ENCODE data around the gene LIPE.

Gene LIPE, protein sequence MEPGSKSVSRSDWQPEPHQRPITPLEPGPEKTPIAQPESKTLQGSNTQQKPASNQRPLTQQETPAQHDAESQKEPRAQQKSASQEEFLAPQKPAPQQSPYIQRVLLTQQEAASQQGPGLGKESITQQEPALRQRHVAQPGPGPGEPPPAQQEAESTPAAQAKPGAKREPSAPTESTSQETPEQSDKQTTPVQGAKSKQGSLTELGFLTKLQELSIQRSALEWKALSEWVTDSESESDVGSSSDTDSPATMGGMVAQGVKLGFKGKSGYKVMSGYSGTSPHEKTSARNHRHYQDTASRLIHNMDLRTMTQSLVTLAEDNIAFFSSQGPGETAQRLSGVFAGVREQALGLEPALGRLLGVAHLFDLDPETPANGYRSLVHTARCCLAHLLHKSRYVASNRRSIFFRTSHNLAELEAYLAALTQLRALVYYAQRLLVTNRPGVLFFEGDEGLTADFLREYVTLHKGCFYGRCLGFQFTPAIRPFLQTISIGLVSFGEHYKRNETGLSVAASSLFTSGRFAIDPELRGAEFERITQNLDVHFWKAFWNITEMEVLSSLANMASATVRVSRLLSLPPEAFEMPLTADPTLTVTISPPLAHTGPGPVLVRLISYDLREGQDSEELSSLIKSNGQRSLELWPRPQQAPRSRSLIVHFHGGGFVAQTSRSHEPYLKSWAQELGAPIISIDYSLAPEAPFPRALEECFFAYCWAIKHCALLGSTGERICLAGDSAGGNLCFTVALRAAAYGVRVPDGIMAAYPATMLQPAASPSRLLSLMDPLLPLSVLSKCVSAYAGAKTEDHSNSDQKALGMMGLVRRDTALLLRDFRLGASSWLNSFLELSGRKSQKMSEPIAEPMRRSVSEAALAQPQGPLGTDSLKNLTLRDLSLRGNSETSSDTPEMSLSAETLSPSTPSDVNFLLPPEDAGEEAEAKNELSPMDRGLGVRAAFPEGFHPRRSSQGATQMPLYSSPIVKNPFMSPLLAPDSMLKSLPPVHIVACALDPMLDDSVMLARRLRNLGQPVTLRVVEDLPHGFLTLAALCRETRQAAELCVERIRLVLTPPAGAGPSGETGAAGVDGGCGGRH

DNA sequence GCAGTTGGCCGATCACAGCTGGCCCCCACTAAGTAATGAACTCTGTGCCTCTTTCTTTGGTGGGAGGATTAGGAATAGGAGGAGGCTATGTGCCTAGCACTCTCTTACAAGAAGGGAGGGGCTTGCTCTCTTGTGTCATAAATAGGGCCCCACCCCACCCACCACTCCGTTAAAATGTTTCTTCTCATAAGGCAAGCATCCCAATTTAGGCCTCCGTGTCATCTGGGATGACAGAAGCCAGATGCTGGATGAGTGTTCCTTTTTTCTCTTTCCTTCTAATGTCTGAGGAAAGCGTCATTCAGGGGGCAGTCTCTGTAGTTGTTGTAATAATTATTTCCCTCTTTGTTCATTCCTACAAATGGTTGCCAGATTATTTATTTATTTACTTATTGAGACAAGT lies at the start of gene LIPE:
LIPE (minus strand) TSS at position 76 of the 400 bp plus-strand sequence. CDS start 239 bp downstream, outside the sequence.
- Histone ChIP-seq H3K36me3 (ENCODE audit: control insufficient read depth, low read depth, low read length) (no peaks in the 10 kb centered on the region), H3K27ac (ENCODE audit: low read length) (no peak within 1 kb of the TSS), H3K4me1 (ENCODE audit: control insufficient read depth, low read depth, low read length) (peaks cover 3% of the 10 kb centered on the region), H3K9me3 (ENCODE audit: control insufficient read depth, low read depth, low read length) (no peaks in the 10 kb centered on the region), H3K4me3 (ENCODE audit: low read length) (no peak within 1 kb of the TSS), H3K27me3 (ENCODE audit: control insufficient read depth, insufficient read depth, low read length) (peaks cover 50% of the 10 kb centered on the region), H3K9ac (ENCODE audit: low read length) (no peak within 1 kb of the TSS)

DNA sequence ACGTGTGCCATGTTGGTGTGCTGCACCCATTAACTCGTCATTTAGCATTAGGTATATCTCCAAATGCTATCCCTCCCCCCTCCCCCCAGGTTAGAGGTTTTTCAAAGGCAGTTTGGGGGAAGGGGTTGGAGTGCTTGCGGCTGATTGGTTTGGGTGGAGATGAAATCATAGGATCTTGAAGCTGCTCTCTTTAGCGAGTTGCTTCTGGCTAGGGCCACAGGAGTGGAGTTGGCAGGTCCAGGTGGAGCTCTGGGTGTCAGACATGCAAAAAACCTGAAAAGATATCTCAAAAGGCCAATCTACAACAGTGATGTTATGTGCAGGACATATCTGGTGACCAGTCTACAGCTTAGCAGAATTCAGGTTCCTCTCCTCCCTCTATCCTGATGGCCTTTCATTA lies 48.2 kb upstream of the LIPE start:
- Histone ChIP-seq H3K27me3 (ENCODE audit: control insufficient read depth, insufficient read depth, low read length) (no peaks in the 10 kb centered on the region), H3K9ac (ENCODE audit: low read length) (no peak overlapping the region), H3K9me3 (ENCODE audit: control insufficient read depth, low read depth, low read length) (no peaks in the 10 kb centered on the region), H3K27ac (ENCODE audit: low read length) (peak overlapping the region; percentile 51), H3K36me3 (ENCODE audit: control insufficient read depth, low read depth, low read length) (no peaks in the 10 kb centered on the region), H3K4me3 (ENCODE audit: low read length) (peak overlapping the region; percentile 23), H3K4me1 (ENCODE audit: control insufficient read depth, low read depth, low read length) (peaks cover 52% of the 10 kb centered on the region)

- H3K9me3 ChIP-seq (ENCODE audit: control insufficient read depth, low read depth, low read length): no peaks in the 10 kb centered on the region
- no peaks in the 10 kb centered on the region for H3K27me3 ChIP-seq (ENCODE audit: control insufficient read depth, insufficient read depth, low read length)
- no peaks in the 10 kb centered on the region for H3K36me3 ChIP-seq (ENCODE audit: control insufficient read depth, low read depth, low read length)
- peaks cover 52% of the 10 kb centered on the region for H3K4me1 ChIP-seq (ENCODE audit: control insufficient read depth, low read depth, low read length)
- peak overlapping the region; percentile 10 for H3K27ac ChIP-seq (ENCODE audit: low read length)
- no peak overlapping the region for H3K4me3 ChIP-seq (ENCODE audit: low read length)
- peak overlapping the region; percentile 55 for H3K9ac ChIP-seq (ENCODE audit: low read length)
Measured at GRCh38 chr19:42474743-42475142, 47.6 kb upstream of the LIPE start.

GRCh38 chr19:42473686-42474085 lies 46.5 kb upstream of the LIPE start:
- Histone ChIP-seq H3K4me3 (ENCODE audit: low read length) (peak overlapping the region; percentile 14), H3K4me1 (ENCODE audit: control insufficient read depth, low read depth, low read length) (peaks cover 52% of the 10 kb centered on the region), H3K27me3 (ENCODE audit: control insufficient read depth, insufficient read depth, low read length) (no peaks in the 10 kb centered on the region), H3K9ac (ENCODE audit: low read length) (peak overlapping the region; percentile 55), H3K27ac (ENCODE audit: low read length) (peak overlapping the region; percentile 92), H3K9me3 (ENCODE audit: control insufficient read depth, low read depth, low read length) (no peaks in the 10 kb centered on the region), H3K36me3 (ENCODE audit: control insufficient read depth, low read depth, low read length) (no peaks in the 10 kb centered on the region)

DNA sequence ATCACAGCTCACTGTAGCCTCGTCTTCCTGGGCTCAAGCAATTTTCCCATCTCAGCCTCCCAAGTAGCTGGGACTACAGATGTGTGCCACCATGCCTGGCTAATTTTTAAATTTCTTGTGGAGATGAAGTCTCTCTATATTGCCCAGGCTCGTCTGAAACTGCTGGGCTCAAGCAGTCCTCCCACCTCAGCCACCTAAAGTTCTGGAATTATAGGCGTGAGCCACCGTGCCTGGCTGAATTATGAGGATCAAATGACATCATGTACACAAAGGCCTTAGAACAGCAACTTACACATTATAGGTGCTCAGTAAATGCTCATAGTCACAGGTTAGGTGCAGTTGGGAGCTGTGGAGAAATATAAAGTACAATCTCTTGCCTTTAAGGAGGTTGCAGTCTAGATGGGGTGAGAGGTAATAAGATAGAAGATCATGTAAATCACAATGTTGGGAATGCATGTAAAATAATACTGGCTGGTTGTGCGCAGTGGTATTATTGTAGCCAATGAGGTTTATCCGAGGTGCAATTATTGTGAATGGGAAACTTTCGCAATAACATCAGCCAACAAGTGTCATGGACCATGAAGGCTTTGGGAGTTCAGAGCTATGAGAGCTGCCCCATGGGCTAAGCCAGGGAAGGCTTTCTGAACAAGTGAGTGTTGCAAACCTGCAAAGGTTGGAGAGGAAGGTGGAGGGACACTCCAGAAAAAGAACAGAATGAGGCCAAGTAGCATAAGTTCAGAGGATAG lies 45.4 kb upstream of the LIPE start:
- Histone ChIP-seq H3K27ac (ENCODE audit: low read length) (no peak overlapping the region), H3K4me1 (ENCODE audit: control insufficient read depth, low read depth, low read length) (peaks cover 52% of the 10 kb centered on the region), H3K36me3 (ENCODE audit: control insufficient read depth, low read depth, low read length) (no peaks in the 10 kb centered on the region), H3K4me3 (ENCODE audit: low read length) (no peak overlapping the region), H3K9me3 (ENCODE audit: control insufficient read depth, low read depth, low read length) (no peaks in the 10 kb centered on the region), H3K27me3 (ENCODE audit: control insufficient read depth, insufficient read depth, low read length) (no peaks in the 10 kb centered on the region), H3K9ac (ENCODE audit: low read length) (no peak overlapping the region)

GRCh38 chr19:42471554-42472249 lies 44.5 kb upstream of the LIPE start:
- H3K4me1 ChIP-seq (ENCODE audit: control insufficient read depth, low read depth, low read length): peaks cover 52% of the 10 kb centered on the region
- H3K27ac ChIP-seq (ENCODE audit: low read length): peak overlapping the region; percentile 72
- H3K9me3 ChIP-seq (ENCODE audit: control insufficient read depth, low read depth, low read length): no peaks in the 10 kb centered on the region
- no peak overlapping the region for H3K4me3 ChIP-seq (ENCODE audit: low read length)
- H3K36me3 ChIP-seq (ENCODE audit: control insufficient read depth, low read depth, low read length): no peaks in the 10 kb centered on the region
- H3K27me3 ChIP-seq (ENCODE audit: control insufficient read depth, insufficient read depth, low read length): no peaks in the 10 kb centered on the region
- peak overlapping the region; percentile 26 for H3K9ac ChIP-seq (ENCODE audit: low read length)

- no peaks in the 10 kb centered on the region for H3K36me3 ChIP-seq (ENCODE audit: control insufficient read depth, low read depth, low read length)
- H3K9me3 ChIP-seq (ENCODE audit: control insufficient read depth, low read depth, low read length): no peaks in the 10 kb centered on the region
- H3K4me1 ChIP-seq (ENCODE audit: control insufficient read depth, low read depth, low read length): peaks cover 43% of the 10 kb centered on the region
- no peak overlapping the region for H3K4me3 ChIP-seq (ENCODE audit: low read length)
- no peaks in the 10 kb centered on the region for H3K27me3 ChIP-seq (ENCODE audit: control insufficient read depth, insufficient read depth, low read length)
- H3K9ac ChIP-seq (ENCODE audit: low read length): no peak overlapping the region
- no peak overlapping the region for H3K27ac ChIP-seq (ENCODE audit: low read length)
Measured at GRCh38 chr19:42469311-42470235, 42.4 kb upstream of the LIPE start.

DNA sequence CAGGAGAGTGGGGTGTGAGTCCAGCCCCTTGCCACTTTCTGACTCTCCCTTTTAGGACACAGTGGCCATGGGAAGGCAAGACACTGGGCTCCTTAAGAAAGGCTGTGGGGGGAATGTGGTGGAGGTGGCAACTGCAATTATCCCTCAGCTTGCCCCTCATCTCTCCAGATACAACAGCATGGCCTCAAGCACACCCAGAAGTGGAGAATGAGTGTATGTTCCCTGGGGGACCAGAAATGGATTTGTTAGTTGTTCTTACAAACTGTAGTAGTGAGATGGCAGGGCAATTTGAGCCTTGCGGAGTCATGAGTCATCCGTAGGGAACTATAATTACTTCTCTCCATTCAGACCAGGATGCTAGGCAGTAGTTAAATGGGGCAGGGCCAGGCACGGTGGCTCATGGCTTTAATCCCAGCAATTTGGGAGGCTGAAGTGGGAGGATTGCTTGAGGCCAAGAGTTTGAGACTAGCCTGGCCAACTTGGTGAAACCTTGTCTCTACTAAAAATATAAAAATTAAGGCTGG lies 41.1 kb upstream of the LIPE start:
- H3K4me3 ChIP-seq (ENCODE audit: low read length): no peak overlapping the region
- no peak overlapping the region for H3K27ac ChIP-seq (ENCODE audit: low read length)
- H3K9me3 ChIP-seq (ENCODE audit: control insufficient read depth, low read depth, low read length): no peaks in the 10 kb centered on the region
- H3K9ac ChIP-seq (ENCODE audit: low read length): no peak overlapping the region
- H3K4me1 ChIP-seq (ENCODE audit: control insufficient read depth, low read depth, low read length): peaks cover 35% of the 10 kb centered on the region
- no peaks in the 10 kb centered on the region for H3K27me3 ChIP-seq (ENCODE audit: control insufficient read depth, insufficient read depth, low read length)
- H3K36me3 ChIP-seq (ENCODE audit: control insufficient read depth, low read depth, low read length): no peaks in the 10 kb centered on the region

GRCh38 chr19:42467183-42467760 lies 40.1 kb upstream of the LIPE start:
- Histone ChIP-seq H3K36me3 (ENCODE audit: control insufficient read depth, low read depth, low read length) (no peaks in the 10 kb centered on the region), H3K9me3 (ENCODE audit: control insufficient read depth, low read depth, low read length) (no peaks in the 10 kb centered on the region), H3K9ac (ENCODE audit: low read length) (no peak overlapping the region), H3K27me3 (ENCODE audit: control insufficient read depth, insufficient read depth, low read length) (no peaks in the 10 kb centered on the region), H3K4me3 (ENCODE audit: low read length) (no peak overlapping the region), H3K4me1 (ENCODE audit: control insufficient read depth, low read depth, low read length) (peaks cover 26% of the 10 kb centered on the region), H3K27ac (ENCODE audit: low read length) (no peak overlapping the region)
